GM21529 (cell line): ENCODE measurements around the gene LMTK2.
"Not testable (repeated sequence)": the region's sequence is repeated elsewhere in the genome, so short reads cannot be mapped to it uniquely, and the experiment has no call there.

Experiments used
- ATAC-seq: cut with Tn5 transposase; IDR thresholded peaks from one replicate; pipeline ENCODE4 v1.9.1; 2021; ENCODE audit not compliant: unreplicated experiment

Gene LMTK2

DNA sequence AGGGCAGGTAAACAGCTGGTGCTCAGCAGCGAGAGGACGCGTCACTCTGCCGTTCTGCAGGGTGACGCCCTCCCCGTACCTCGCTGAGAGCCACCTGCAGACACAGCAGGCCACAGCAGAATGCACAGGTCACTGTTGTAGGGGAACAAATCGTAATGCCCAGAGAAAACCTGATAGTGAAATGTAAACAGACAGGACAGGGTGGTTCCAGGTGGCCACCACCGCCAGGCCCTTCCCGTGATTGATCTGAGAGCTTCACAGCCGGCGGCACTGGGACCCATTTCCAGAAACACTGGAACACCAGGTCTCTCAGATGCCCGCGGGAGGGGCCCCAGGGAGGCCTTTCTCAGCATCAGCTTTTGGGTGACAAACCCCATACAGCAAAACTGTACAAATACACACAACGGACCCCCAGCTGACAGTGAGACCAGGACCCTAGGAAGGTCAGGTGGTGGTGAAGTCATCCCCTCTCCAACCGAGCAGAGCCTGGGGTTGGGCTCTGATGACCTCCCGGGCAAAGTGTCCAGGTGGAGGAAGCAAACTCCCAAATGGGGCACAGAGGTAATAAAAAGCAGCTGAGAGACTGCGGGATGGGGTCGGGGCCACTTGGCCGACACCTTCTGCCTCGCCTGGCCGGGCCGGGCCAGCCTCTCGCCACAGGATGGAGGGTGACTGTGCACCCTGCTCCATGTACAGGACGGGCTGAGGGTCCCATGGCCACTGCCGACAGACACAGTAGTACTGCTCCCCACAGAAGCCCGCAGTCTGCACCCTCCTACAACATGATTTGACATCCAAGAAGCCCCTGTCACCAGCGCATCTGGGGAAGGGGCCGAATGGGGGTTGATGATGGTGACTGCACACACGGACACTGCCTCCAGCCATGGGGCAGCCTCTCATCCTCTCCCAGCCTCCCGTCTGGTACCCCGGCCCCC is 109.2 kb downstream of the LMTK2 start:
- ATAC-seq, result no peak

DNA sequence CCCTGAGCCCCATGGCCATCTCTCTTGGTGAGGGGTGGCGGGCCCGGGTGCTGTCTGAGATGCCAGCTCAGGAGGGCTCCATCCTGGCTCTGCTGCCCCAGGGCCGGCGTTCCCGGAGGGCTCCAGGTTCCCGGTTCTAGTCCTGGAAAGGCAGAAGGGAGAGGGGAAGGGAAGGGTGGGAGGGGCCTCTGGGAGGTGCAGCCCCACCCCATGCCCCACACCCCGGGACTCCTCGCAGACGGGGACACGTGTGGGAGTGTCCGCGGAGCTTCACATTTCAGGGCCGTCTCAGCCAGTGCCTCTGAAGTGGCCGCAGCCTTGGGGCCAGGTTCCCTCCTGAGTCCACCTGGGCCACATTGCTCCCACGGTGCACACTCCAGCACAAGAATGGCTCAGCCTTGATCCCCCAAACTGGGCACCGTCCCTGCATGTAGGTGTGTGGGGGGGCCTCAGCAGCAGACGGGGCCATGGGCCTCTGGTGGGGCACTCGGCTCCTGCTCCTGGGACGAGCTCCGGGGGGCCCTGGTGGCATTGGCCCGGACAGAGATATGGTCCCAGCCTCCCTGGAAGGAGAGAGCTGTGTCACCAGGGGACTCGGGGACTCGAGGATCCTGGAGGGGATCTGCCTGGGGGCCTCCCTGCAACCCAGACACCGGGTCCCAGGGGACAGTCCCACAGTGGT is 110.4 kb downstream of the LMTK2 start:
- no peak for ATAC-seq

DNA sequence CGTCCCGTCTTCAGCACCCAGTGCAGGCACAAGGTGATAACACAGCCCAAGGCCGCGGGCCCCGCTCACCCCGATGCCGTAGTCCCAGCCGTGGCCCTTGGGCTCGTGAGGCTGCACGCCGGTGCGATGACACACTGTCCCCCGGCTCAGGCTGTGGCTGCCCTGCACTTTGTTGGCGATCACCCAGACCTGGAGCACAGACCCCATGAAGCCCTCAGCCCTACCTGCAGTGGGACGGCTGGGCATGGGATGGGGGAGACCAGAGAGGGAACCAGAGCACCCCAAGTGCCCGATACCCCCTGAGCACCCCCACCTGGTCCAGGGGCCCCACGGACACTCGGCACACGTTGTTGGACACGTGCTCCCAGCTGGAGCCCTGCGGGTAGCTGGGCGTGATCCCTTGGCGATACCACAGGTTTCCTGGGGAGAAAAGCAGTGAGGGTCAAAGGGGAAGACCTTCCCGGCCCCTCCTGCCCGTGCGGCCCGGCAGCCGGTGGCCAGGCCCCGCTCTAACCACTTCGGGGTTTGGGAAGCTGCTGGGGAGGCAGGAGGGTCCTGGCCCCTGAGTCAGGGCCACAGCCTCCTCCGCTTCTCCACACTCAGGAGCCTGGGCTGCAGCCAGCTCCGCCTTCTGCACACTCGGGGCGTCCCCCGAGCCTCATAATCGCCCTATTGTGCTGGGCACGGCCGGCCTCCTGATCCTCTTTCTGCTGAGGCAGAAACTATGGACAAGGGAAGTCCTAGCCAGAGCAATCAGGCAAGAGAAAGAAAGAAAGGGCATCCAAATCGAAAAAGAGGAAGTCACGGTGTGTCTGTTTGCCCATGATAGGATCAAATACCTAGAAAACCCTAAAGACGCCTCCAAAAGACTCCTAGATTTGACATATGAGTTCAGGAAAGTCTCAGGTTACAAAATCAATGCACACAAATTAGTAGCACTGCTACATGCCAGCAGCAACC is 111.2 kb downstream of the LMTK2 start:
- no peak for ATAC-seq

DNA sequence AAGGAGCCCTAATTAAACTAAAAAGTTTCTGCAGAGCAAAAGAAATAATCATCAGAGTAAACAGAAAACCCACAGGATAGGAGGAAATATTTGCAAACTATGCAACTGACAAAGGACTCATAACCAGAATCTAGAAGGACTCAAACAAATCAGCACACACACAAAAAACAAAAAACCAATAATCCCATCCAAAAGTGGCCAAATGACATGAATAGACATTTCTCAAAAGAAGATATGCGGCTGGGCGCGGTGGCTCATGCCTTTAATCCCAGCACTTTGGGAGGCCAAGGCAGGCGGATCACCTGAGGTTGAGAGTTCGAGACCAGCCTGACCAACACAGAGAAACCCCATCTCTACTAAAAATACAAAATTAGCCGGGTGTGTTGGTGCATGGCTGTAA is 112.7 kb downstream of the LMTK2 start:
- ATAC-seq, result not testable (repeated sequence)

DNA sequence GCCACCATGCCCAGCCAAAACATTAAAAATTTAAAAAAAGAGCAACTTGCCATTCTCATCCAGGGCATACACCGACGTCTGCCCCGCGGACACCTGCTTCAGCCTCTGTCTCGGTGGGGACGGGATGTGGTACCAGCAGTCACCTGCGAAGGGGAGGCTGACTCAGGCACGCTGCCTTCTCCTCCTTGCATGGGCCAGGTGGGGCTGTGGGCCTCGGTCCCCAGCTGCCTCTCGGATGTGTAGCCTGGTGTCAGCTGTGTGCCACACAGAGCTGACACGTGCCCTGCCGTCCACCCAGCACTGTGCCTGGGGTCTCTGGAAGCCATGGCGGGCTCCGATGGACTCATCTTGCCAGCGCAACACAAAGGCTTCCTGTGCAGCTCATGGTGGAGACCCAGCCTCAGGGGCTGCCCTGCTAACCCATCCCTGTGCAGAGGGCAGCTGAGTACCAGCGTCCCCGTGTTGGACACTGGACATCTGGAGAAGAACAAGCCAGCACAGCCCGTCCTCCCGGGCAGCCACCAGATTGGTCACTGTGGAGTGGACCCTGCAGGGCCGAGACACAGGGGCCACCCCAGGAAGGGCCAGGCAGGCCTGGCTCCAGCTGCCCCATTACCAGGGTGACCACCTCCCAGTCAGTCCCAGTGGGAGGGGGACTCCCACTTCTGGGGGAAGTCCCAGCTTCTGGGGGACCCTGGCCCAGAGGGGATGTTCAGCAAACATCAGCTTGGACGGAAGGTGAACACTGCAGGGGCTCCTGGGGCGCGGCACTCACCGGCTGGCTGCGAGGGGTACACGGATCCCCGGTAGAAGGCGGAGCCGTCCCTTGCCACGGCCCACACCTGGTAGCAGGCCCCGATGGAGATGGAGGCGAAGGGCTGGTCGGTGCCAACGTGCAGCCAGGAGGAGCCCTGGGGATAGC is 115.2 kb downstream of the LMTK2 start:
- no peak for ATAC-seq

DNA sequence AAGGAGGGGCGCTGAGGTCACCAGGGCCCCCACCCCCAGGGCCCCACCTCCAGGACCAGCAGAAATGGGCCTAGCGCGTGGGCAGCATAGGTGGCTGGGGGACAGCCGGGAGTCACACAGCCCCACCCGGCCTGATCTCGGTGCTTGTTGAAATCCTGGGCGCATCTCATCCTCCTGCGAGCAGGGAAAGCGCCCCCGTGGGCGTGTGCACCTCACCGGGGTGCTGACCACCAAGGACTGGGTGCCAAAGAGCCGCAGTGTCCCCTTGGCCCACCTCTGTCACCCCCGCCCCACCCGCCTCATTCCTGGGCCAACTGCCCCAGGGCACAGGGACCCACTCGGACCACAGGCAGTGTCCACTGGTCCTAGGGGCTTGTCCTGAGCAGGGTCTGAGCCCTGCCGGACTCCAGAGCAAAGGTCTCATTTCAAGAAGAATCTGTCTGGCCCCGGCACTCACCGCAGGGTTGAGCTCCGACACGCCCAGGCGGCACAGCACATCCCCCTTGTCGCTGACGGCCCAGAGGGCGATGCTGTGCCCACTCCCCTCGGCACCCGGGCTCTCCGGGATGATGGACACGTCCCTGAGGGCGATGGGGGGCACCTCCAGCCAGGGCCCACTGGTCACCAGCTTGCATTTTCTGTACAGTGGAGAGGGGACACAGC is 116.0 kb downstream of the LMTK2 start:
- ATAC-seq, result no peak

DNA sequence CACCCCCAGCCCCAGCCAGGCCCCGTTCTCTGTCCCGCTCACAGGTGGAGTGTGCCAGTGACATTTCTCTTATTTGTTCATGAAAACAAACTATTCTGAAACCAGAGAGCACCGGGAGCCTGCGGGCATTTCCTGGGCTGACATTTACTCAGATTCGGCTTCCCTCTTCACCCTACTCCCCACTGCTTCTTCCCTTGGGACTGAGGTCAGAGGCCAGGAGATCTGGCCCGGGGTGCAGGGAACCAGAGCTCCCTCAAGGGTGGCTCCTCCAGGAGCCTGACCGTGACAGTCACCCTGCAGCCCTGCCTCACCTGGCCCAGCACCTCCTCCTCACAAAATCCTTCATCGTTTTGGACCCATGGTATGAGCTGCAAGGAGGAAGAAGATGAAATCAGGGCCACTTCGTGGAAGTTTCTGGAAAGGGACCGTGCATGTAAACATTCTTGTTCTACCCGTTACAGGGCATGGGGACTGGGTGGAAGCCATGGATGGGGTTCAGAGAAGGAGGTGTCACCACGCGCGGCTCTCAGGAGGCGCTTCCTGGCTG is 116.8 kb downstream of the LMTK2 start:
- no peak for ATAC-seq

DNA sequence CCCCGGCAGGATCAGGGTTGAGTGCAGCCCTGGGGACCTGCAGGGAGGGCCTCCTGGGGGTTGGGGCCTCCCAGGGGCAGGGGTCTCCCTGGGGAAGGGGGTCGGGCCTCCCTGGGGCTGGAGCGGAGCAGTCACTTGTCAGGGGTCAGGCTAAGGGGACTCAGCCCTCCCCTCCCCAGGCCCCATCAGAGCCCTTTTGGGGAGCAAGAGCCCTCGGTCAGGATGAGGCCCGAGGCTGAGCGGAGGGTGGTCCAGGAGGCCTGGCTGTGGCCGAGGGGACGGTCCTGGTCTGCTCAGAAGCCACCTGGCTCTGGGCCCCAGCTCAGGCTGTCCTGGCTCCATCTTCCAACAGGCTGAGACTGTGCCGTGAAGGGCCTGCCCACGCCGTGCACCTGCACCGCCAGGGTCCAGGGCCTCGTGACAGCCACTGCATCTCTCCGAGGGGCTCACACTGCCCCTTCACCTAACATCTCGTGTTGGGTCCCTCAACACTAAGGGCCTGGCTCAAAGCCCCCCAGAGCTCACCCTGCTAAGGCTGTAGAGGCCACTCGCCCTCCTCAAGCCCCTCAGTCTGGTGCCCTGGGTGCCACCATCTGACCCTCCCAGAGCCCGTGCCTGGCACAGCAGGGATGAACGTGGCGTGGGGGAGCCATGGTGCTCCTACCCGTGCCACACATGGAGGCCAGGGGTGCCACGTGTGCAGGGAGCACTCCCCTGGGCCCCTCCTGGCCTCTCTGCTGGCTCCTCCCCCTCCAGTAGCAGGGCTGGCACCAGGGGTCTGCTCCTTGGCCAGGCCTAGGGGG is 117.4 kb downstream of the LMTK2 start:
- no peak for ATAC-seq

DNA sequence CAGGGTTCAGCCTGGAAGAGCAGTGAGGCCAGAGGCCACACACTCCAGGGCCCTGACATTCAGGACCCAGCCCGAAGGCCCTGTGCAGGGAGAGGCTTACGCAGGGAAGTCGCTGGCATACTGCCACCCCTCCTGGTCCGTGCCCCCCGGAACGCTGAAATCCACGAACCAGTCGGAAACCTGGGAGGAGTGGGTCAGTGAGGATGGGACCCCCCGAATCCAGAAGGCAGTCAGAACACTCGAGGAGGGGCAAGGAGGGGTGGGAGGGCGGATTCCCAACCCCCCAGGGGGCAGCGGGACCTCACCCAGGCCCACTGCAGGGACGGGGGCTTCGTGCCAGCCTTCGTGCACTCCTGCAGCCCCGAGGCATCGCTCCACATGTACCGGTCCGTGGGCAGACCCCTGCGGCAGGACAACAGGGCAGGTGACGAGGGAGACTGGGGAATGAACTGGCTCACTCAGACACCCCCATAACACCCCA is 118.1 kb downstream of the LMTK2 start:
- no peak for ATAC-seq

DNA sequence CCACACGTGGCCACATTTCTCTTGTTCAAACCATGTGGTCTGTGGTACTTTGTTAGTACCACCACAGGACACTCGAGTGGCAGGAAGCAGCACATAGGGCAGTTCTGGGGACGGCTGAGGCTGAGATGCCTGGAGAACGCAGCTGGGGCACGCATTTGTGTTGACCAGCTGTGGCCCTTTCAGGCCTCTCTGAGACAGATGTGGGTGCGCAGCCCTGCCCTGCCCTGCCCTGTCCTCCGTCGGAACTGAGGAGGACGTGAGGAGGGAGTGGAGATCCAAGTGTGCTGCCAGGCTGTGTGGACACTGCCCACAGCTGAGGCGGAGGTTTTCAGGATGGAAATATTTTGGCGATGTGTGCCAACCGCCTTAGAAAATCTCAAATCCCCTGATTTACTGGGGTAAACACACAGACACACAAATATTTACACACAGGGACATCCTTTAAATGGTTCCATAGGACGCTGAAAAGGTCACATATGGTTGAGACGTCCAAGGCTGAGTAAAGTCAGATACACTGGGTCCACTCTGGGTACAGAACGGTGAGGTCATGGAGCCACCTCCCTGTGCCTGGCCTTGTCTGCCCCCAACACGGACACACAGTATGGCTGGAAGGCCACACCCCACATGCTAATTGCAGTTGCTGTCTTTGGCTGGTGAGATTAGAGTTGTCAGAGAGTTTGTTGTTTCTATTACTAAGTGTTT is 119.4 kb downstream of the LMTK2 start:
- no peak for ATAC-seq

DNA sequence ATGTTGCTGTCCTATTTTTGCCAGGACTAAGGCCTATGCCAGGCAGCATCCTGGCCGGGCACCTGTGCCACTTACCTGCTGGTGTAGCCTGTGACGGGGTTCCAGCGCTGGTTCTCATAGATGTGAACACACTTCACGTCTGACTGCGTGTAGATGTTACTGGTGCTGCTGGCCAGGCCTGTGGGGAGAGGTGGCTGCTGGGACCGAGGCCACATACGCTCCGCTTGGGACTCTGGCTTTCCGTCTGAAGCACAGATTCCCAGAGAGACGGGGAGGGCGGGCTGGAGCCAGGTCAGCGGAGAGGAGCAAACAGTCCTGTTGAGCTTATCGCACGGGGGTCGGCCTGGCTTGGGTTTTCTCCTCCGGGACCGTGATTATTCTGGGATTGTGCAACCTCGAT is 121.3 kb downstream of the LMTK2 start:
- no peak for ATAC-seq

DNA sequence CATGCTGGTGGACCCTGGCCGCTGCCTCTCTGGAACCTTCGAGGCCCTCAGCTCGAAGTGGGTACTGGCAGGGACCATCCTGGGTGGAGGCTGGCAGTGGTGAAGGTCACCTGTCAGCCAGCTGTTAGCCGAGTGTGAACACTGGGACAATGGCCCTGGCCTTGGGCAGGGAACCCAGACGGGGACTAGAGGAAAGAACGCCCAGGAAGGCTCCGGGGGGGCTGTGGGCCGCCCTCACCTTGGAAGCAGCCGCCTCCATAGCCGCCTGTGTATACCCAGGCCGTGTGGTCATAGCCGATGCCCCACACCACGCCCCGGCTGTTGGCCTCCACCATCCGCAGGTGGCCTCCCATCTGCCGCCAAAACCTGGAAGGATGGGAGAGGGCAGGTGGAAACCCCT is 122.1 kb downstream of the LMTK2 start:
- no peak for ATAC-seq

DNA sequence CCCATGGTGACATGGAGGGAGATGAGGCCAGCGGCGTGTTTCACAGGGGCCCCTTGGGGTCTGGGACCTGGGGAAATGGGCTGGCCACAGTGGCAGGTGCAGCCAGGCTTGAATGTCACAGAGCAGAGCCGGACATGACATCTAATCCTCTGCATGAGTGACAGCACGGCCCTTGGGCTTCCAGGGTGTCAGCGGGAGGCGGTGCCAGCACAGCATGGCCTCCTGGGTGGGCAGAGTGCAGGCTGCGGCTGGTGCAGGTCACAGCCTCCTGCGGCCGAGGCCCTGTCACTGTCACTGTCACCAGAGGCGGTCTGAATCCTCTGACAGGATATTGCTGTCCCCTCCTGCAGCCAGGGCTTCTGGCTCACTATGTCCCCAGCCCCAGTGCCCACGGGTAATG is 122.8 kb downstream of the LMTK2 start:
- no peak for ATAC-seq

DNA sequence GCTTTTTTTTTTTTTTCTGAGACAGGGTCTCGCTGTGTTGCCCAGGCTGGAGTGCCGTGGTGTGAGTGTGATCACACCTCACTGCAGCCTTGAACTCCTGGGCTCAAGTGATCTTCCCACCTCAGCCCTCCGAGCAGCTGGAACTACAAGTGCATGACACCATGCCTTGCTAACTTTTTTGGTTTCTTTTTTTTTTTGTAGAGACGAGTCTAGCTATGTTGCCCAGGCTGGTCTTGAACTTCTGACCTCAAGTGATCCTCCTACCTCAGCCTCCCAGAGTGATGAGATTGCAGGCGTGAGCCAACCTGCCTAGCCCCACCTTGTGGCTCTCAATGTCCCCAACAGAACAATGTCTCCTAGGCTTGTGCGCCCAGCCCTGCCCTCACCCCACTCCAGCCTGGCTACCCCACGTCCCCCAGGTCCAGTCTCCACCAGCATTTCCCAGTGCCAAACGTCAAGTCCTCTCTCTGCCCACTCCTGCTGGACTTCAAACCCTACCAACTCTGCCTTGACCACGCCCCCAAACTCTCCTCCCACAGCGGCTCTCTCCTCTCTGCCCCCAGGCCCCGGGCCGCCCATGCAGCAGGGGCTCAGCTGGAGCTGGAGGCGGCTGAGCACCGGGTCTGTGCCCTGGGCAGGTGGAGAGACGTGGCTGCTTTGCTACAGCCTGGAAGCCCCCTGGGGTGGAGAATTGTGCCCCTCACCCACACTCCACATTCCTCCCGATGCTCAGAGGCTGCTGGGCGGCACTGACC is 123.5 kb downstream of the LMTK2 start:
- ATAC-seq, result no peak

DNA sequence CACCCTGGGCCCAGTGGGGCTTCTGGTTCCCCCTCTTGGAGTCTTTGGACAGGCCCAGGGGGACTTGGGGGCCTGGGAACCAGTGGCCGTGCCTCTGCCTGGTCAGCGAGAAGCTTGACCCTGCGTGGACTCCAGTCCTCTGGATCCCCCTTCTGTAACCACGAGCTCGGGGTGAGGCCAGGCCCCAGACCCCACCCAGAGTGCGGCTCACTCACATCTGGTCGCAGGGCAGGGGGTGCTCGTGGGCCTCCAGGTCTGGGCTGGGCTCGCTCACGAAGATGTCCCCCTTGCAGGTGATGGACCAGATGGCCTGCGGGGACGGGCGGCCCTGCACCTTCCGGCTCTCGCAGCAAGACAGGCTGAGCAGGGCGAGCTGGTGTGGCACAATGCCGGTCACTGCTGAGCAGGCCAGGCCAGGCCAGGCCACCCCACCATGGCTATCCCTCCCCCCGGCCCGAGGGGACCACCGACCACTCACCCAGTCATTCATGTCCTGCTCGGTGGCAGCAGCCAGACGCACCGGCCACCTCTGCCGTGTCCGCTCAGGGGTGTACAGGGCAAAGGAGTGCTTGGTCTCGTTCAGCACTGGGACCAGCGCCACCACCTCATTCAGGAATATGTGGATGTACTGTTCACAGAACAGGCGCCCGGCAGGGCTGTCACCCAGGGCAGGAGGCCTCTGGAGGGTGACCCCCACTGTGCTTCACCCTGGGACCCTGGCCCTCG is 124.2 kb downstream of the LMTK2 start:
- no peak for ATAC-seq

DNA sequence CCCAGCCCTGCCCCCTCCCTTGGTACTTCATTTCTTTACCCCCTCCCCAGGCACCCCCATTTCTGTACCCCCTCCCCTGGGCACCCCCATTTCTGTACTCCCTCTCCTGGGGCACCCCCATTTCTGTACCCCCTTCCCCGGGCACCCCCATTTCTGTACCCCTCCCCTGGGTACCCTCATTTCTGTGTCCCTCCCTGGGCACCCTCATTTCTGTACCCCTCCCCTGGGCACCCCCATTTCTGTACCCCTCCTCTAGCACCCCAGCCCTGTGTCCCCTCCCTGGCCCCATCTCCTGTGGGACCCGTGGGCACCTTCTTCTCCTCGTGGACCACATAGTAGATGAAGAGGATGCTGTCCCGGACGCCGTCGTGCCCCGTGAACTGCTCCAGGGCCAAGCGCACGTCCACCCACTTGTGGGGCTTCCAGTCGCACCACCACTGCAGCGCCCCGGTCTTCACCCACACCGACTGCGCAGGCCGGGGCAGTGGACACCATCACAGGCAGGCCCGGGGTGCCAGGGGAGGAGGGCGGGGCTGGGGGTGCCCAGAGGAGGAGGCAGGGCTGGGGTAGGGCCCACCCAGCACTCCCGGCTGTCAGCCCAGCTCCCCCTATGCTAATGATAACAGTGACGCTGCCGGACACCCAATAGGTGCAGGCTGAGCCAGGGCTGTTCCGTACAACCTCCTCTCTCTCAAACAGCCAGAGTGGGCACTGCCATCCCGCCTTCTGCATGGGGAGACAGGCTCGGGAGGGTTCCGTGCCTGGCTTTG is 125.0 kb downstream of the LMTK2 start:
- no peak for ATAC-seq
